SK-N-SH (cell line): ENCODE results near the gene RPS27A. TPM values are rescaled to one million over a fixed set of nuclear protein-coding genes. Genes with fewer than 3 reads are reported as not detected.
"Not testable (repeated sequence)": the region's sequence is repeated elsewhere in the genome, so short reads cannot be mapped to it uniquely, and the experiment has no call there.

Experiments
- CTCF ChIA-PET: fragments of 300-600, 350-600 bp; formaldehyde crosslinking; extraction: SDS; loops from one replicate; lab custom pipeline; 2021; lab: Yijun Ruan, JAX
- POLR2A ChIA-PET: fragments of 350-600 bp; sonication (Branson Sonifier 250); formaldehyde crosslinking; extraction: SDS; loops from one replicate; lab custom pipeline; 2020; ENCODE audit warnings: antibody characterized with exemption, inconsistent platforms; lab: Yijun Ruan, JAX
- DNase-seq: peaks from one replicate; pipeline ENCODE4 v3.0.0; 2012
- H2AFZ ChIP-seq: fragments of 200-600 bp; sonication (generic); 2 replicates; pipeline ENCODE4 v1.8.1; 2016; ENCODE audit warnings: antibody characterized with exemption, mild to moderate bottlenecking, low read depth
- H3F3A ChIP-seq: fragments of 200-600 bp; sonication (generic); replicated peaks from 2 replicates; pipeline ENCODE3; 2016; ENCODE audit warnings: antibody characterized with exemption, mild to moderate bottlenecking; ENCODE audit not compliant: insufficient read depth
- H3K27ac ChIP-seq, 2 experiments: fragments of 200-500 bp in 1 of 2; fragments of 200-600 bp in 1 of 2; sonication (Bioruptor generic) in 1 of 2; sonication (generic), shearing (Covaris generic) in 1 of 2; 2 replicates each; pipeline versions ENCODE4 v1.5.1 to v1.6.1; 2014 to 2016; ENCODE audit warnings: low read depth in 2 of 2, inconsistent platforms in 1 of 2, low read length in 1 of 2, mild to moderate bottlenecking in 1 of 2, mixed read lengths in 1 of 2
- H3K27me3 ChIP-seq: fragments of 200-600 bp; sonication (generic), shearing (Covaris generic); 2 replicates; pipeline ENCODE4 v1.6.1; 2016; ENCODE audit warnings: mixed run types; ENCODE audit not compliant: insufficient read depth
- H3K36me3 ChIP-seq, 2 experiments: fragments of 200-500 bp in 1 of 2; fragments of 200-600 bp in 1 of 2; sonication (Bioruptor generic) in 1 of 2; sonication (generic) in 1 of 2; replicated peaks in 1 of 2; 2 replicates each; pipeline versions ENCODE3 to v1.5.1; 2014 to 2016; ENCODE audit warnings: low read length in 1 of 2, mild to moderate bottlenecking in 1 of 2; ENCODE audit not compliant: insufficient read depth in 2 of 2, control insufficient read depth in 1 of 2
- H3K4me1 ChIP-seq, 2 experiments: fragments of 200-500 bp in 1 of 2; fragments of 200-600 bp in 1 of 2; sonication (Bioruptor generic) in 1 of 2; sonication (generic), shearing (Covaris generic) in 1 of 2; 2 replicates each; pipeline versions ENCODE4 v1.5.1 to v1.6.1; 2014 to 2016; ENCODE audit warnings: low read depth in 1 of 2, low read length in 1 of 2, mixed run types in 1 of 2; ENCODE audit not compliant: insufficient read depth in 2 of 2, control insufficient read depth in 1 of 2
- H3K4me2 ChIP-seq: fragments of 200-600 bp; sonication (generic), shearing (Covaris generic); 2 replicates; pipeline ENCODE4 v1.6.1; 2017; ENCODE audit warnings: mixed run types
- H3K4me3 ChIP-seq, 2 experiments: fragments of 200-500 bp in 1 of 2; fragments of 200-600 bp in 1 of 2; sonication (Bioruptor generic) in 1 of 2; sonication (generic), shearing (Covaris generic) in 1 of 2; 2 replicates each; pipeline versions ENCODE4 v1.5.1 to v1.8.1; 2014 to 2016; ENCODE audit warnings: low read depth in 2 of 2, inconsistent platforms in 1 of 2, low read length in 1 of 2, mild to moderate bottlenecking in 1 of 2, mixed read lengths in 1 of 2, moderate library complexity in 1 of 2
- H3K79me2 ChIP-seq: fragments of 200-600 bp; sonication (generic); 2 replicates; pipeline ENCODE4 v1.8.1; 2017; ENCODE audit warnings: mild to moderate bottlenecking; ENCODE audit not compliant: insufficient read depth
- H3K9ac ChIP-seq: fragments of 200-600 bp; sonication (generic); 2 replicates; pipeline ENCODE4 v1.6.1; 2017; ENCODE audit warnings: mixed run types
- H3K9me2 ChIP-seq: fragments of 200-600 bp; sonication (generic); 2 replicates; pipeline ENCODE4 v1.6.1; 2017; ENCODE audit warnings: mixed run types
- H3K9me3 ChIP-seq: fragments of 200-600 bp; sonication (generic); 2 replicates; pipeline ENCODE4 v1.6.1; 2017; ENCODE audit warnings: mixed run types, mild to moderate bottlenecking, moderate library complexity
- H4K20me1 ChIP-seq: fragments of 200-600 bp; sonication (generic); 2 replicates; pipeline ENCODE4 v1.6.1; 2017; ENCODE audit warnings: mild to moderate bottlenecking, mixed run types; ENCODE audit not compliant: insufficient read depth
- JUND ChIP-seq: IDR thresholded peaks from 2 replicates; pipeline ENCODE4 v1.4.0; 2012
- MEF2A ChIP-seq: IDR thresholded peaks from 2 replicates; pipeline ENCODE4 v1.4.0; 2012; ENCODE audit warnings: low read depth, borderline replicate concordance
- POLR2AphosphoS5 ChIP-seq: IDR thresholded peaks from 2 replicates; pipeline ENCODE4 v1.6.1; 2012; ENCODE audit warnings: low read depth, low read length
- REST ChIP-seq: IDR thresholded peaks from 2 replicates; pipeline ENCODE4 v1.6.1; 2012; ENCODE audit warnings: mild to moderate bottlenecking, low read depth, low read length, moderate library complexity
- RFX5 ChIP-seq: IDR thresholded peaks from 2 replicates; pipeline ENCODE4 v1.6.1; 2012; ENCODE audit warnings: mild to moderate bottlenecking, improper control_type of control experiment, low read length
- TCF12 ChIP-seq: IDR thresholded peaks from 2 replicates; pipeline ENCODE4 v1.4.0; 2012
- USF2 ChIP-seq: fragments of 150-350 bp; IDR thresholded peaks from 2 replicates; pipeline ENCODE4 v1.6.1; 2017; ENCODE audit warnings: antibody characterized with exemption, low read length, low read depth, borderline replicate concordance
- WGBS: methylation state at CpG from one replicate; pipeline ENCODE4 v1.1.6; 2017; ENCODE audit warnings: low lambda C conversion rate; 5-methylcytosine and 5-hydroxymethylcytosine counted together
- polyA plus RNA-seq, 3 experiments: library from polyadenylated mRNA; depleted of rRNA; stranded (reverse); fragments of >200 nt; gene quantifications; 2 replicates each; pipeline ENCODE4 v1.2.3, GENCODE V29; 2012

RPS27A gene
- polyA plus RNA-seq, 1 of the 3 experiments (the other 2 are of a cell fraction) = 1,777 TPM

- H3K27me3 ChIP-seq = no peaks in the 10 kb centered on the region
- no peaks in the 10 kb centered on the region for H3K9me2 ChIP-seq
- DNase-seq = no peak
- H3K4me3 ChIP-seq = no peak overlapping the region
- CTCF ChIA-PET = no interaction called here
- peaks cover 9% of the 10 kb centered on the region for H3F3A ChIP-seq
- no peaks in the 10 kb centered on the region for H3K9me3 ChIP-seq
- no peaks in the 10 kb centered on the region for H3K36me3 ChIP-seq
- no peaks in the 10 kb centered on the region for H4K20me1 ChIP-seq
- no peak overlapping the region for H3K4me2 ChIP-seq
- WGBS = 90% methylated on average over 3 of the region's 3 CpGs
- H2AFZ ChIP-seq = no peak overlapping the region
- H3K27ac ChIP-seq = no peak overlapping the region
- TF ChIP-seq REST (no peak), POLR2AphosphoS5 (no peak), JUND (no peak), TCF12 (no peak), RFX5 (no peak), MEF2A (no peak), USF2 (no peak)
- TF ChIP-seq, all 33 proteins: peak for 0
- no peaks in the 10 kb centered on the region for H3K79me2 ChIP-seq
- no peaks in the 10 kb centered on the region for H3K4me1 ChIP-seq
- H3K9ac ChIP-seq = no peak overlapping the region
- POLR2A ChIA-PET = no interaction called here
Measured at GRCh38 chr2:55277310-55277709, 44.8 kb downstream of the RPS27A start.

- H4K20me1 ChIP-seq, CTCF ChIA-PET, DNase-seq, H3K4me3 ChIP-seq, H3K9ac ChIP-seq, H3K27ac ChIP-seq, H3K9me2 ChIP-seq, H3F3A ChIP-seq, POLR2A ChIA-PET, H3K9me3 ChIP-seq, H3K4me1 ChIP-seq, H3K4me2 ChIP-seq, H3K27me3 ChIP-seq, H3K36me3 ChIP-seq, H2AFZ ChIP-seq, H3K79me2 ChIP-seq: not testable (repeated sequence)
- 81% methylated on average over 10 of the region's 10 CpGs for WGBS
Measured at GRCh38 chr2:55279214-55279835, 46.8 kb downstream of the RPS27A start.

- H4K20me1 ChIP-seq, H3K9me3 ChIP-seq, H2AFZ ChIP-seq, CTCF ChIA-PET, H3F3A ChIP-seq, DNase-seq, H3K4me1 ChIP-seq, H3K9me2 ChIP-seq, H3K27ac ChIP-seq, H3K27me3 ChIP-seq, H3K4me3 ChIP-seq, H3K79me2 ChIP-seq, POLR2A ChIA-PET, H3K9ac ChIP-seq, H3K36me3 ChIP-seq, H3K4me2 ChIP-seq: not testable (repeated sequence)
- WGBS = 96% methylated on average over 7 of the region's 7 CpGs
Measured at GRCh38 chr2:55279859-55280424, 47.5 kb downstream of the RPS27A start.

GRCh38 chr2:55280851-55281546, 48.5 kb downstream of the RPS27A start:
- H3K36me3 ChIP-seq, H3K27me3 ChIP-seq, H3F3A ChIP-seq, H3K9ac ChIP-seq, H3K9me2 ChIP-seq, H3K4me3 ChIP-seq, H2AFZ ChIP-seq, H4K20me1 ChIP-seq, H3K27ac ChIP-seq, DNase-seq, H3K9me3 ChIP-seq, H3K79me2 ChIP-seq, H3K4me2 ChIP-seq, CTCF ChIA-PET, H3K4me1 ChIP-seq: not testable (repeated sequence)
- POLR2A ChIA-PET = interaction anchor here (0.6 kb wide), 1 partner anchor 25 kb away, joined by 5 read pairs; no protein-coding TSS in a partner anchor
- WGBS = 89% methylated on average over 5 of the region's 5 CpGs
